Left lung (tissue), 10 donors: ENCODE measurements around the gene DZIP1. TPM values are rescaled to one million over a fixed set of nuclear protein-coding genes. Genes with fewer than 3 reads are reported as not detected.
A peak's percentile ranks its signal among the peaks of the same experiment; 100 is the strongest.
"Not testable (repeated sequence)": the region's sequence is repeated elsewhere in the genome, so short reads cannot be mapped to it uniquely, and the experiment has no call there.

Experiments used
- ATAC-seq: fragments of 200-7000 bp; cut with Tn5 transposase; one replicate; pipeline ENCODE4 v1.9.1; 2020; ENCODE audit warnings: moderate library complexity
- DNase-seq, 4 donors: peaks; one replicate each; pipeline ENCODE4 v3.0.0-alpha.2; 2013 to 2020
- H3K27ac ChIP-seq, 2 donors: fragments of 200-600 bp; sonication (generic) in 1 of 2; one replicate each; pipeline versions ENCODE4 v1.5.0 to v1.8.0; 2020 to 2021
- H3K27me3 ChIP-seq, 2 donors: fragments of 200-600 bp; sonication (generic) in 1 of 2; one replicate each; pipeline versions ENCODE4 v1.5.0 to v1.8.0; 2020 to 2021
- H3K36me3 ChIP-seq, 2 donors: fragments of 200-600 bp; sonication (generic) in 1 of 2; one replicate each; pipeline versions ENCODE4 v1.5.0 to v1.8.0; 2020 to 2021
- H3K4me1 ChIP-seq, 2 donors: fragments of 200-600 bp; one replicate each; pipeline ENCODE4 v1.8.0; 2021
- H3K4me3 ChIP-seq, 2 donors: fragments of 200-600 bp; sonication (generic) in 1 of 2; one replicate each; pipeline versions ENCODE4 v1.5.0 to v1.8.0; 2020 to 2021; ENCODE audit warnings: mild to moderate bottlenecking in 1 of 2
- H3K9me3 ChIP-seq, 2 donors: fragments of 200-600 bp; sonication (generic) in 1 of 2; one replicate each; pipeline versions ENCODE4 v1.5.0 to v1.8.0; 2020 to 2021
- intact Hi-C, 2 donors: fragments of 100-400 bp; cut with DNase I; formaldehyde crosslinking; loops; one replicate each; pipeline versions ENCODE4 v1.11.2 to v1.14.2; 2022
- polyA plus RNA-seq, 6 donors: library from polyadenylated mRNA; unstranded; fragments of 120-200 nt; gene quantifications; one replicate each; pipeline ENCODE4 v1.2.1, GENCODE V29; 2013; ENCODE audit not compliant: insufficient read length in 6 of 6
- total RNA-seq, 2 donors: library from RNA; stranded (reverse); fragmentation: NEBNext Ultra II Directional; extraction: Animal tissue kit (Norgen Biotek cat#: 25700); gene quantifications; one replicate each; pipeline ENCODE4 v1.2.1, GENCODE V29; 2021
- TF ChIP-seq, protein P1 (sequence below), 2 donors: fragments of 200-600 bp; sonication (generic) in 1 of 2; IDR thresholded peaks; one replicate each; pipeline versions ENCODE4 v1.5.0 to v1.8.0; 2021; ENCODE audit warnings: antibody characterized with exemption in 2 of 2
- donor health status: DM: no; HTN: yes; CAD: no.
- donor health status: DM: no; HTN: no; CAD: no.

The DZIP1 gene
- total and polyA plus RNA-seq, 8 donors, result 8.2 to 52.1 (median 48.6) TPM

DNA sequence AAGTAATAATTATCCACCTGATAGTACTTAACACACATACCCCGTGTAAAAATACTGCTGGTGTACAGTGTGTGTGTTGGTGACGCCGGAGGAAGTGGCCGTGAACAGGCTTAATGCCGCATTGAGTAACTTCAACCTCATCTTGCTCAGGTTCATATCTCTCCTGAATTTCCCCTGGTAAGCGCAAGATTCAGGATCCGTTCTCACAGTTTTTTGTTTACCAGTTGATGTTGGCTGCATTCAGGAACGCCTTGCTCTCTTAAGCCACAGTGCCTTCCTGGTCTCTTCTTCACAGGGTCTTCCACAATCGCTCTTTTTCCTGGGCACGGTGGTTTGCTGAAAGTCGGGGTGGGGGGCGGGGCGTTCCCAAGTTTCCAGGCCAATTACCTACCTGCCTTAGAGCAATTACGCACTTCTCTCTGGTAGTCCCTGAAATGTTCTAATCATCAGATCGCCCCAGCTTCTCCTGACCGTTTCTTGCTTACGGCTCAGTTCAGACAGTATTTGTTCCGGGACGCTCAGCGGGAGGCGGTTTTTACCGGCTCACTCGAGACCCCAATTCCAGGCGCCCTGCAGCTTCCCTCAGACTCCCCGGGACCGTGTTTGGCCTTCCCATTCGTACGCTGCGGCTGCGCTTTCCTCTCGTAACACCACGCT, 31.7 kb upstream of the DZIP1 start:
- Histone ChIP-seq H3K4me1 (peaks cover 14 to 51% of the 10 kb centered on the region in 2 donors), H3K27ac (peak overlapping the region; percentile 95 to 99), H3K4me3 (peak overlapping the region; percentile 80 to 82), H3K9me3 (peaks cover 0 to 15% of the 10 kb centered on the region in 2 donors), H3K36me3 (peaks cover 0 to 4% of the 10 kb centered on the region in 2 donors), H3K27me3 (no peaks in the 10 kb centered on the region)
- TF ChIP-seq, protein P1, sequence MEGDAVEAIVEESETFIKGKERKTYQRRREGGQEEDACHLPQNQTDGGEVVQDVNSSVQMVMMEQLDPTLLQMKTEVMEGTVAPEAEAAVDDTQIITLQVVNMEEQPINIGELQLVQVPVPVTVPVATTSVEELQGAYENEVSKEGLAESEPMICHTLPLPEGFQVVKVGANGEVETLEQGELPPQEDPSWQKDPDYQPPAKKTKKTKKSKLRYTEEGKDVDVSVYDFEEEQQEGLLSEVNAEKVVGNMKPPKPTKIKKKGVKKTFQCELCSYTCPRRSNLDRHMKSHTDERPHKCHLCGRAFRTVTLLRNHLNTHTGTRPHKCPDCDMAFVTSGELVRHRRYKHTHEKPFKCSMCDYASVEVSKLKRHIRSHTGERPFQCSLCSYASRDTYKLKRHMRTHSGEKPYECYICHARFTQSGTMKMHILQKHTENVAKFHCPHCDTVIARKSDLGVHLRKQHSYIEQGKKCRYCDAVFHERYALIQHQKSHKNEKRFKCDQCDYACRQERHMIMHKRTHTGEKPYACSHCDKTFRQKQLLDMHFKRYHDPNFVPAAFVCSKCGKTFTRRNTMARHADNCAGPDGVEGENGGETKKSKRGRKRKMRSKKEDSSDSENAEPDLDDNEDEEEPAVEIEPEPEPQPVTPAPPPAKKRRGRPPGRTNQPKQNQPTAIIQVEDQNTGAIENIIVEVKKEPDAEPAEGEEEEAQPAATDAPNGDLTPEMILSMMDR (IDR thresholded peaks at IDR 0.05), result no peak
- ATAC-seq (peak; percentile 17), DNase-seq (peak in 2 of 4 donors; percentile 44 to 57)
- intact Hi-C loops, result no loop called here

DNA sequence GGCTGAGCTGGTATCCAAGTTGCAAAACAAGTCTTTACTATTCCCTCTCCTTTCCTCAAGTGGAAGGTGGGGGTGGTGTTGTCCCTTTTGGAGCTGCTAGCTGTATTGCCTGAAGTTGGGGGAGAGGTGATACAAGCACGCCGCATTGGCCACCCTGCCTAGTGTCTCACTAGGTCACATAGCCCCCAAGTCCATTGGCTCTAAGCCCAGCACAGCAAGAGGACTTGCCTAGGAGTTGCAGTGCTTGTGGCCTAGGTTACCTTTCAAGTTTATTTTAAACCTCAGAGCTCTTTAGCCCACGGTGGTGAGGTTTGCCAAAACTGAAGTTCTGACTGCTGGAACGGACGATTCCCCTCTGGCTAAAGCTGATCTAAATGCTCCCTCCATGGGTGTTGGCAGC, 27.1 kb upstream of the DZIP1 start:
- no peaks in the 10 kb centered on the region for H3K27me3 ChIP-seq
- intact Hi-C loops, result no loop called here
- no peak for ATAC-seq
- TF ChIP-seq, protein P1 (IDR thresholded peaks at IDR 0.05), result no peak
- peaks cover 0 to 4% of the 10 kb centered on the region in 2 donors for H3K36me3 ChIP-seq
- H3K27ac ChIP-seq, result no peak overlapping the region
- peaks cover 0 to 60% of the 10 kb centered on the region in 2 donors for H3K9me3 ChIP-seq
- H3K4me3 ChIP-seq, result no peak overlapping the region
- peak in 1 of 4 donors; percentile 30 for DNase-seq
- peaks cover 0 to 20% of the 10 kb centered on the region in 2 donors for H3K4me1 ChIP-seq

DNA sequence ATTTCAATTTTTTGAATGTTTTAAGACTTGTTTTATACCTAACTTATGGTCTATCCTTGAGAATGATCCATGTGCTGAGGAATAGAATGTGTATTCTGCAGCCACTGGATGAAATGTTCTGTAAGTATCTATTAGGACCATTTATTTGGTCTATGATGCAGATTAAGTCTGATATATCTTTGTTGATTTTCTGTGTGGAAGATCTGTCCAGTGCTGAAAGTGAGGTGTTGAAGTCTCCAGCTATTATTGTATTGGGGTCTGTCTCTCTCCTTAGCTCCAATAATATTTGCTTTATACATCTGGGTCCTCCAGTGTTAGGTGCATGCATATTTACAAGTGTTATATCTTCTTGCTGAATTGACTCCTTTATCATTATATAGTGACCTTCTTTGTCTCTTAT, 22.7 kb upstream of the DZIP1 start:
- H3K4me1 ChIP-seq, H3K4me3 ChIP-seq, H3K27ac ChIP-seq, intact Hi-C loops, H3K36me3 ChIP-seq, DNase-seq, ATAC-seq, H3K27me3 ChIP-seq: not testable (repeated sequence)
- peaks cover 0 to 80% of the 10 kb centered on the region in 2 donors for H3K9me3 ChIP-seq

DNA sequence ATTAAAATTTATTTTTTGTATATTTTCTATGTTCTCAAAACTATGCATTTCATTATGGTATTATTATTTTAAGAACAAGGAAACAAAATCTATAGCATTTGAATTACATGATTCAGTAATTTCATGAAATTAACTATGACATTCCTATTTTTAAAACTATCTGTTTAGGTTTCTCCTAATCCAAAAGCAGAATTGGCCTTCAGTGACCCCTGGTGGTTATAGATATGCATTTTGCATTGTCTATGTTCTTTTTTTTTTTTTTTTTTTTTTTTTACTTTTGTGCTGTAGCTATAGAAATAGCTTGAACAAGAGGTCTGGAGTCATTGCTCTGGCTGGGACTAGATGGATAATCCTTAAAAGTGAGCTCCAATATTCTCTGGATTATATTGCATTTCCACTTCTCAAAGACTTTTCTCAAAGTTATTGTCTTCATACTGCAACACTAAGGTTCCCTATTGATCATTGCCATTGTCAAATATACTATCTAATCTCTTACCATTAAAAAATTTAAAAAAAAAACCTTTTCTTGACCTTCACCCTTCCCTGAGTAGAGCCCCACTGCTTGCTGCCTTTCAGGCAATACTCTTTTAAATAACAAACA, 16.6 kb upstream of the DZIP1 start:
- Histone ChIP-seq H3K9me3 (peaks cover 0 to 24% of the 10 kb centered on the region in 2 donors), H3K4me3 (no peak overlapping the region), H3K4me1 (no peaks in the 10 kb centered on the region), H3K27ac (no peak overlapping the region), H3K36me3 (no peaks in the 10 kb centered on the region), H3K27me3 (no peaks in the 10 kb centered on the region)
- peak in 1 of 4 donors; percentile 56 for DNase-seq
- intact Hi-C loops, result no loop called here
- TF ChIP-seq, protein P1 (IDR thresholded peaks at IDR 0.05), result peak; percentile 42 to 45
- peak; percentile 41 for ATAC-seq

DNA sequence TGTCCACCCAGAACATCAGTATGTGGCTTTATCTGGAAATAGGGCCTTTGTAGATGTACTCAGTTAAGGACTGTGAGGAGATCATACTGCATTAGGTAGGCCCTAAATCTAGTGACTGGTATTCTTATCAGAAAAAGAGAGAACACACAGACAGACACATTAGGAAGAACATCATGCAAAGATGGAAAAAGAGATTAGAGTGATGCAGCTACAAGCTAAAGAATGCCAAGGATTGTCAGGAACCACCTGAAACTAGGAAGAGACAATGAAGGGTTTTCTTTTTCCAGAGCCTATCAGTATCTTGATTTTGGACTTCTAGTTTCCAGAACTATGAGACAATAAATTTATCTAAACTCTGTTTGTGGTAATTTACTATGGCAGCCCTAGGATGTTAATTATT, 15.0 kb upstream of the DZIP1 start:
- H3K9me3 ChIP-seq, result peaks cover 0 to 8% of the 10 kb centered on the region in 2 donors
- H3K27me3 ChIP-seq, result peaks cover 0 to 3% of the 10 kb centered on the region in 2 donors
- no peak overlapping the region for H3K27ac ChIP-seq
- H3K4me1 ChIP-seq, result no peaks in the 10 kb centered on the region
- no peak overlapping the region for H3K4me3 ChIP-seq
- H3K36me3 ChIP-seq, result no peaks in the 10 kb centered on the region
- TF ChIP-seq, protein P1 (IDR thresholded peaks at IDR 0.05), result no peak
- intact Hi-C loops, result no loop called here
- ATAC-seq (no peak), DNase-seq (no peak)
